ENCODE results near the gene DTX1.

DNA sequence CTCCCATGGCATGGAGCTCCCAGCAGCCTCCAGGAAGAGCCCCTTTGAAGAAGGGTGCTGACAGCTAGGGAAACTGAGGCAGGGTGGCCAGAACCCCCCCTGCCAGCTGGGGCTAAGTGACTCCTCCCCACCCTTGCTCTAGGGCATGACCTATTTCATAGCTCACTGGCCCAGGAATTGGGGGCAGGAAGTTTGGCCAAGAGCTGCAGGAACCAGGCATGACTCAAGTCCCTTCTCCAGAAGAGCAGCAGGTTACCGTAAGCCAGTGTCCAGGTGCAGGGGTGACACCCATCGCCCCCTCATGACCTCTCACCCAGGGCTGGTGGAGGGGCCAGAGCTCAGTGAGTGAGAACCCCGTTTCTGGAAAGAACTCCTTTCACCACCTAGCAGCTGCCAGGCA is 77.1 kb downstream of the DTX1 start:
- TF ChIP-seq, protein P1, sequence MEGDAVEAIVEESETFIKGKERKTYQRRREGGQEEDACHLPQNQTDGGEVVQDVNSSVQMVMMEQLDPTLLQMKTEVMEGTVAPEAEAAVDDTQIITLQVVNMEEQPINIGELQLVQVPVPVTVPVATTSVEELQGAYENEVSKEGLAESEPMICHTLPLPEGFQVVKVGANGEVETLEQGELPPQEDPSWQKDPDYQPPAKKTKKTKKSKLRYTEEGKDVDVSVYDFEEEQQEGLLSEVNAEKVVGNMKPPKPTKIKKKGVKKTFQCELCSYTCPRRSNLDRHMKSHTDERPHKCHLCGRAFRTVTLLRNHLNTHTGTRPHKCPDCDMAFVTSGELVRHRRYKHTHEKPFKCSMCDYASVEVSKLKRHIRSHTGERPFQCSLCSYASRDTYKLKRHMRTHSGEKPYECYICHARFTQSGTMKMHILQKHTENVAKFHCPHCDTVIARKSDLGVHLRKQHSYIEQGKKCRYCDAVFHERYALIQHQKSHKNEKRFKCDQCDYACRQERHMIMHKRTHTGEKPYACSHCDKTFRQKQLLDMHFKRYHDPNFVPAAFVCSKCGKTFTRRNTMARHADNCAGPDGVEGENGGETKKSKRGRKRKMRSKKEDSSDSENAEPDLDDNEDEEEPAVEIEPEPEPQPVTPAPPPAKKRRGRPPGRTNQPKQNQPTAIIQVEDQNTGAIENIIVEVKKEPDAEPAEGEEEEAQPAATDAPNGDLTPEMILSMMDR (IDR thresholded peaks at IDR 0.05; ENCODE audit: low read depth, low read length) = no peak
- no peak for TF ChIP-seq POLR2A (IDR thresholded peaks at IDR 0.05; ENCODE audit: extremely low read depth, insufficient read length)

Measured in NB4 (cell line).